ENCODE data around the gene RSU1. TPM values are rescaled to one million over a fixed set of nuclear protein-coding genes. Genes with fewer than 3 reads are reported as not detected.

RSU1 gene
- total RNA-seq, 1 experiment from 2014 or later, result 29.5 TPM

DNA sequence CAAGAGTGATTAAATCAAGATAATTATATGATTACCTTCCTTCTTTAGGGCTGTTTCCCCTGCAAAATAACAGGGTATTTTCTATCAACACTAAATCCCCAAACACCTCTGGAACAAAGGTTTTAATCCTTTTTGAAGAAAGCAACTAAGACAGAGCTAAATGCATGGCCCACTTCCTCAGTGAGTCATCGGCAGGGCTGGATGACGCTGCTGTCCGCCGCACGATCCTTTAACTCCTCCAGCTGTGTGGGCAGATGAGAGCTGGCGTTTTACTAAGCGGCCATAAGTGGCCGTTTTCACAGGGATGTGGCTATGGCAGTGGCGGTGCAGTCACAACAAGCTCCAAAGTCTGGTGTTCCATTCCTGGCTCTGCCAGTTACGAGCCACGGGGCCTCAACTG, 219.6 kb downstream of the RSU1 start:
- H3K79me2 ChIP-seq (ENCODE audit: insufficient read depth, low read length), result no peaks in the 10 kb centered on the region
- CTCF ChIA-PET, result no interaction called here
- no peaks in the 10 kb centered on the region for H3K9me2 ChIP-seq (ENCODE audit: insufficient read depth)
- POLR2A ChIA-PET, result no interaction called here
- intact Hi-C loops (cut with micrococcal nuclease), result no loop called here
- H3K4me1 ChIP-seq (ENCODE audit: control insufficient read depth in 1 of 2, insufficient read depth in 2 of 2, low read length in 2 of 2), result no peaks in the 10 kb centered on the region
- RAD21 ChIA-PET (ENCODE audit: low non-redundant PET in 1 of 2, low total read pairs in 2 of 2, uncharacterized antibody in 2 of 2, unreplicated experiment in 2 of 2), result no interaction called here
- H3K4me2 ChIP-seq (ENCODE audit: low read length), result no peak overlapping the region
- TF ChIP-seq EGR1 (IDR thresholded peaks at IDR 0.05; ENCODE audit: low read depth), result no peak
- H3K27me3 ChIP-seq (ENCODE audit: insufficient read depth, low read length), result no peaks in the 10 kb centered on the region
- no peak overlapping the region for H2AFZ ChIP-seq (ENCODE audit: low read depth, low read length, poor library complexity, severe bottlenecking)
- no peaks in the 10 kb centered on the region for H3K36me3 ChIP-seq (ENCODE audit: control insufficient read depth in 1 of 2, insufficient read depth in 2 of 2, low read length in 2 of 2)
- H3K27ac ChIP-seq (ENCODE audit: low read depth, low read length), result no peak overlapping the region
- H3K4me3 ChIP-seq (replicated peaks in 1 of 2; ENCODE audit: low read depth in 1 of 2, low read length in 2 of 2), result no peak overlapping the region
- ATAC-seq (no peak), DNase-seq (ENCODE audit: low read depth, low spot score) (no peak)
- no peak overlapping the region for H3K9ac ChIP-seq (ENCODE audit: low read length)
- H4K20me1 ChIP-seq (ENCODE audit: insufficient read depth), result no peaks in the 10 kb centered on the region
- BruUV-seq (replicated peaks), result no TSS peak
- H3K9me3 ChIP-seq (ENCODE audit: control insufficient read depth in 1 of 2, insufficient read depth in 1 of 2, low read depth in 1 of 2, low read length in 2 of 2), result no peaks in the 10 kb centered on the region

GRCh38 chr10:16592378-16592777, 224.8 kb downstream of the RSU1 start:
- Histone ChIP-seq H3K9me3 (ENCODE audit: control insufficient read depth in 1 of 2, insufficient read depth in 1 of 2, low read depth in 1 of 2, low read length in 2 of 2) (no peaks in the 10 kb centered on the region), H3K9ac (ENCODE audit: low read length) (no peak overlapping the region), H3K36me3 (ENCODE audit: control insufficient read depth in 1 of 2, insufficient read depth in 2 of 2, low read length in 2 of 2) (no peaks in the 10 kb centered on the region), H3K4me2 (ENCODE audit: low read length) (no peak overlapping the region), H4K20me1 (ENCODE audit: insufficient read depth) (no peaks in the 10 kb centered on the region), H3K9me2 (ENCODE audit: insufficient read depth) (no peaks in the 10 kb centered on the region), H3K27me3 (ENCODE audit: insufficient read depth, low read length) (no peaks in the 10 kb centered on the region), H3K4me1 (ENCODE audit: control insufficient read depth in 1 of 2, insufficient read depth in 2 of 2, low read length in 2 of 2) (no peaks in the 10 kb centered on the region), H3K27ac (ENCODE audit: low read depth, low read length) (no peak overlapping the region), H2AFZ (ENCODE audit: low read depth, low read length, poor library complexity, severe bottlenecking) (no peak overlapping the region), H3K4me3 (replicated peaks in 1 of 2; ENCODE audit: low read depth in 1 of 2, low read length in 2 of 2) (no peak overlapping the region), H3K79me2 (ENCODE audit: insufficient read depth, low read length) (no peaks in the 10 kb centered on the region)
- BruUV-seq (replicated peaks), result no TSS peak
- CTCF ChIA-PET, result no interaction called here
- TF ChIP-seq, protein P1, sequence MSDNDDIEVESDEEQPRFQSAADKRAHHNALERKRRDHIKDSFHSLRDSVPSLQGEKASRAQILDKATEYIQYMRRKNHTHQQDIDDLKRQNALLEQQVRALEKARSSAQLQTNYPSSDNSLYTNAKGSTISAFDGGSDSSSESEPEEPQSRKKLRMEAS (IDR thresholded peaks at IDR 0.05), result no peak
- TF ChIP-seq, protein P2, sequence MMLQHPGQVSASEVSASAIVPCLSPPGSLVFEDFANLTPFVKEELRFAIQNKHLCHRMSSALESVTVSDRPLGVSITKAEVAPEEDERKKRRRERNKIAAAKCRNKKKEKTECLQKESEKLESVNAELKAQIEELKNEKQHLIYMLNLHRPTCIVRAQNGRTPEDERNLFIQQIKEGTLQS (IDR thresholded peaks at IDR 0.05), result no peak
- TF ChIP-seq ZFX (IDR thresholded peaks at IDR 0.05) (no peak), ZNF274 (IDR thresholded peaks at IDR 0.05; ENCODE audit: low read depth, low read length) (no peak), EGR1 (IDR thresholded peaks at IDR 0.05; ENCODE audit: low read depth) (no peak), TCF7L2 (IDR thresholded peaks at IDR 0.05; ENCODE audit: borderline replicate concordance, extremely low read depth, insufficient read depth, insufficient read length) (no peak), SP1 (IDR thresholded peaks at IDR 0.05; ENCODE audit: low read depth) (no peak), POLR2AphosphoS5 (IDR thresholded peaks at IDR 0.05; ENCODE audit: low read depth, low read length) (no peak), SIN3A (IDR thresholded peaks at IDR 0.05; ENCODE audit: low read depth) (no peak), JUND (IDR thresholded peaks at IDR 0.05) (no peak), EZH2phosphoT487 (IDR thresholded peaks at IDR 0.05; ENCODE audit: borderline replicate concordance) (no peak), SRF (IDR thresholded peaks at IDR 0.05; ENCODE audit: low read depth) (no peak), CEBPB (IDR thresholded peaks at IDR 0.05; ENCODE audit: low read depth) (no peak), POLR2A (IDR thresholded peaks at IDR 0.05; ENCODE audit: borderline replicate concordance, extremely low read depth, insufficient read depth, insufficient read length) (no peak), CBX3 (IDR thresholded peaks at IDR 0.05; ENCODE audit: low read depth) (no peak), FOSL1 (IDR thresholded peaks at IDR 0.05; ENCODE audit: low read depth) (no peak), ELF1 (IDR thresholded peaks at IDR 0.05; ENCODE audit: borderline replicate concordance, low read depth) (no peak), RAD21 (IDR thresholded peaks at IDR 0.05; ENCODE audit: low read depth) (no peak)
- TF ChIP-seq, protein P3, sequence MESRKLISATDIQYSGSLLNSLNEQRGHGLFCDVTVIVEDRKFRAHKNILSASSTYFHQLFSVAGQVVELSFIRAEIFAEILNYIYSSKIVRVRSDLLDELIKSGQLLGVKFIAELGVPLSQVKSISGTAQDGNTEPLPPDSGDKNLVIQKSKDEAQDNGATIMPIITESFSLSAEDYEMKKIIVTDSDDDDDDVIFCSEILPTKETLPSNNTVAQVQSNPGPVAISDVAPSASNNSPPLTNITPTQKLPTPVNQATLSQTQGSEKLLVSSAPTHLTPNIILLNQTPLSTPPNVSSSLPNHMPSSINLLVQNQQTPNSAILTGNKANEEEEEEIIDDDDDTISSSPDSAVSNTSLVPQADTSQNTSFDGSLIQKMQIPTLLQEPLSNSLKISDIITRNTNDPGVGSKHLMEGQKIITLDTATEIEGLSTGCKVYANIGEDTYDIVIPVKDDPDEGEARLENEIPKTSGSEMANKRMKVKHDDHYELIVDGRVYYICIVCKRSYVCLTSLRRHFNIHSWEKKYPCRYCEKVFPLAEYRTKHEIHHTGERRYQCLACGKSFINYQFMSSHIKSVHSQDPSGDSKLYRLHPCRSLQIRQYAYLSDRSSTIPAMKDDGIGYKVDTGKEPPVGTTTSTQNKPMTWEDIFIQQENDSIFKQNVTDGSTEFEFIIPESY (IDR thresholded peaks at IDR 0.05; ENCODE audit: extremely low read depth, insufficient replicate concordance, low read length), result no peak
- TF ChIP-seq, protein P4, sequence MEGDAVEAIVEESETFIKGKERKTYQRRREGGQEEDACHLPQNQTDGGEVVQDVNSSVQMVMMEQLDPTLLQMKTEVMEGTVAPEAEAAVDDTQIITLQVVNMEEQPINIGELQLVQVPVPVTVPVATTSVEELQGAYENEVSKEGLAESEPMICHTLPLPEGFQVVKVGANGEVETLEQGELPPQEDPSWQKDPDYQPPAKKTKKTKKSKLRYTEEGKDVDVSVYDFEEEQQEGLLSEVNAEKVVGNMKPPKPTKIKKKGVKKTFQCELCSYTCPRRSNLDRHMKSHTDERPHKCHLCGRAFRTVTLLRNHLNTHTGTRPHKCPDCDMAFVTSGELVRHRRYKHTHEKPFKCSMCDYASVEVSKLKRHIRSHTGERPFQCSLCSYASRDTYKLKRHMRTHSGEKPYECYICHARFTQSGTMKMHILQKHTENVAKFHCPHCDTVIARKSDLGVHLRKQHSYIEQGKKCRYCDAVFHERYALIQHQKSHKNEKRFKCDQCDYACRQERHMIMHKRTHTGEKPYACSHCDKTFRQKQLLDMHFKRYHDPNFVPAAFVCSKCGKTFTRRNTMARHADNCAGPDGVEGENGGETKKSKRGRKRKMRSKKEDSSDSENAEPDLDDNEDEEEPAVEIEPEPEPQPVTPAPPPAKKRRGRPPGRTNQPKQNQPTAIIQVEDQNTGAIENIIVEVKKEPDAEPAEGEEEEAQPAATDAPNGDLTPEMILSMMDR (IDR thresholded peaks at IDR 0.05 in 2 of 3, conservative IDR thresholded peaks at IDR 0.05 in 1 of 3; ENCODE audit: borderline replicate concordance in 1 of 3, insufficient read depth in 1 of 3, low read depth in 2 of 3, low read length in 2 of 3), result no peak
- ATAC-seq (no peak), DNase-seq (ENCODE audit: low read depth, low spot score) (no peak)
- intact Hi-C loops (cut with micrococcal nuclease), result no loop called here
- POLR2A ChIA-PET, result no interaction called here
- RAD21 ChIA-PET (ENCODE audit: low non-redundant PET in 1 of 2, low total read pairs in 2 of 2, uncharacterized antibody in 2 of 2, unreplicated experiment in 2 of 2), result no interaction called here
